Body of pancreas (tissue), 4 donors: Measurements from ENCODE around the gene NRIP1.

Experiments used
- CTCF ChIP-seq, 7 experiments: fragments of 450-650 bp in 4 of 7; fragments of 200-600 bp in 3 of 7; sonication (generic) in 3 of 7; IDR thresholded peaks; one replicate each; pipeline ENCODE4 v1.5.1; 2016 to 2019; ENCODE audit warnings: antibody characterized with exemption in 7 of 7
- POLR2A ChIP-seq, 3 donors: fragments of 450-650 bp; IDR thresholded peaks; one replicate each; pipeline ENCODE4 v1.6.1; 2016; ENCODE audit warnings: antibody characterized with exemption in 3 of 3, mild to moderate bottlenecking in 2 of 3

GRCh38 chr21:14995226-14995625, 69.6 kb downstream of the NRIP1 start:
- no peak for TF ChIP-seq CTCF (IDR thresholded peaks at IDR 0.05)
- no peak for TF ChIP-seq POLR2A (IDR thresholded peaks at IDR 0.05)
